Body of pancreas (tissue), 4 donors: ENCODE results near the gene SPTBN1.

Experiments used
- POLR2A ChIP-seq, 3 donors: fragments of 450-650 bp; IDR thresholded peaks; one replicate each; pipeline ENCODE4 v1.6.1; 2016; ENCODE audit warnings: antibody characterized with exemption in 3 of 3, mild to moderate bottlenecking in 2 of 3
- TF ChIP-seq, protein P1 (sequence below), 7 experiments: fragments of 450-650 bp in 4 of 7; fragments of 200-600 bp in 3 of 7; sonication (generic) in 3 of 7; IDR thresholded peaks; one replicate each; pipeline ENCODE4 v1.5.1; 2016 to 2019; ENCODE audit warnings: antibody characterized with exemption in 7 of 7

DNA sequence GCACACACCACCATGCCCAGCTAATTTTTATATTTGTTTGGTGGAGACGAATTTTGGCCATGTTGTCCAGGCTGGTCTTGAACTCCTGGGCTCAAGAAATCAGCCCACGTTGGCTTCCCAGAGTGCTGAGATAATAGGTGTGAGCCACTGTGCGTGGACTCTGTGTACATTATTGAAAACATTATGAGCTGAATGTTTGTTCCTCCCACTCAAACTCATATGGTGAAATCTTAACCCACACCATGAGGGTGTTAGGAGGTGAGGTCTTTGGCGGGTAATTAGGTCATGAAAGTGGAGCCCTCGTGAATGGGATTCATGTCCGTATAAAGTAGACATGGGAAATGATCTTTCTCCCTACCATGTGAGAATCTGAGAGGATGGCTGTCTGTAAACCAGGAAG, 83.6 kb downstream of the SPTBN1 start:
- TF ChIP-seq, protein P1, sequence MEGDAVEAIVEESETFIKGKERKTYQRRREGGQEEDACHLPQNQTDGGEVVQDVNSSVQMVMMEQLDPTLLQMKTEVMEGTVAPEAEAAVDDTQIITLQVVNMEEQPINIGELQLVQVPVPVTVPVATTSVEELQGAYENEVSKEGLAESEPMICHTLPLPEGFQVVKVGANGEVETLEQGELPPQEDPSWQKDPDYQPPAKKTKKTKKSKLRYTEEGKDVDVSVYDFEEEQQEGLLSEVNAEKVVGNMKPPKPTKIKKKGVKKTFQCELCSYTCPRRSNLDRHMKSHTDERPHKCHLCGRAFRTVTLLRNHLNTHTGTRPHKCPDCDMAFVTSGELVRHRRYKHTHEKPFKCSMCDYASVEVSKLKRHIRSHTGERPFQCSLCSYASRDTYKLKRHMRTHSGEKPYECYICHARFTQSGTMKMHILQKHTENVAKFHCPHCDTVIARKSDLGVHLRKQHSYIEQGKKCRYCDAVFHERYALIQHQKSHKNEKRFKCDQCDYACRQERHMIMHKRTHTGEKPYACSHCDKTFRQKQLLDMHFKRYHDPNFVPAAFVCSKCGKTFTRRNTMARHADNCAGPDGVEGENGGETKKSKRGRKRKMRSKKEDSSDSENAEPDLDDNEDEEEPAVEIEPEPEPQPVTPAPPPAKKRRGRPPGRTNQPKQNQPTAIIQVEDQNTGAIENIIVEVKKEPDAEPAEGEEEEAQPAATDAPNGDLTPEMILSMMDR (IDR thresholded peaks at IDR 0.05): no peak
- TF ChIP-seq POLR2A (IDR thresholded peaks at IDR 0.05): no peak
